Peyer's patch (tissue), 4 donors: Measurements from ENCODE around the gene ABLIM1. TPM values are rescaled to one million over a fixed set of nuclear protein-coding genes. Genes with fewer than 3 reads are reported as not detected.

Experiments used
- DNase-seq, 3 donors: peaks; one replicate each; pipeline ENCODE4 v3.0.0-alpha.2; 2017 to 2019
- H3K27ac ChIP-seq, 4 donors: fragments of 200-600 bp; sonication (generic); one replicate each; pipeline ENCODE4 v1.5.1; 2016 to 2019
- H3K27me3 ChIP-seq, 2 donors: fragments of 200-600 bp; sonication (generic); one replicate each; pipeline ENCODE4 v1.5.1; 2019
- H3K36me3 ChIP-seq, 3 donors: fragments of 200-600 bp; sonication (generic); one replicate each; pipeline ENCODE4 v1.5.1; 2016 to 2019
- H3K4me1 ChIP-seq, 4 donors: fragments of 200-600 bp; sonication (generic); one replicate each; pipeline ENCODE4 v1.5.1; 2016 to 2019
- H3K4me3 ChIP-seq, 4 donors: fragments of 200-600 bp; sonication (generic); 1 replicate in 3 of 4; 2 replicates in 1 of 4; pipeline ENCODE4 v1.5.1; 2016 to 2019; ENCODE audit warnings: mild to moderate bottlenecking in 1 of 4
- H3K9me3 ChIP-seq, 4 donors: fragments of 200-600 bp; sonication (generic); one replicate each; pipeline ENCODE4 v1.5.1; 2016 to 2019; ENCODE audit warnings: mild to moderate bottlenecking in 1 of 4
- CTCF ChIP-seq, 6 experiments: fragments of 450-650 bp in 4 of 6; fragments of 200-600 bp in 2 of 6; sonication (generic) in 1 of 6; IDR thresholded peaks; one replicate each; pipeline ENCODE4 v1.5.1; 2017 to 2019; ENCODE audit warnings: antibody characterized with exemption in 6 of 6, mild to moderate bottlenecking in 3 of 6, moderate library complexity in 1 of 6
- POLR2A ChIP-seq, 2 donors: fragments of 450-650 bp; IDR thresholded peaks; one replicate each; pipeline ENCODE4 v1.5.1; 2017; ENCODE audit warnings: antibody characterized with exemption in 2 of 2, mild to moderate bottlenecking in 2 of 2, moderate library complexity in 2 of 2
- total RNA-seq, 4 donors: library from RNA; depleted of rRNA; stranded (reverse); fragments of >200 nt; gene quantifications; one replicate each; pipeline ENCODE4 v1.1.0, GENCODE V29; 2016

Gene ABLIM1
- total RNA-seq, 4 donors from 2014 or later: 91.6 to 145 (median 121) TPM

GRCh38 chr10:114575417-114576131 is 82.5 kb downstream of the ABLIM1 start:
- TF ChIP-seq POLR2A (IDR thresholded peaks at IDR 0.05) (no peak), CTCF (IDR thresholded peaks at IDR 0.05) (no peak)
- Histone ChIP-seq H3K27me3 (no peaks in the 10 kb centered on the region), H3K9me3 (no peaks in the 10 kb centered on the region), H3K27ac (no peak overlapping the region), H3K4me1 (no peaks in the 10 kb centered on the region), H3K4me3 (no peak overlapping the region), H3K36me3 (no peaks in the 10 kb centered on the region)
- DNase-seq: no peak

- Histone ChIP-seq H3K4me1 (no peaks in the 10 kb centered on the region), H3K27me3 (no peaks in the 10 kb centered on the region), H3K36me3 (peaks cover 0 to 4% (median 0%) of the 10 kb centered on the region in 3 donors), H3K4me3 (no peak overlapping the region), H3K27ac (no peak overlapping the region), H3K9me3 (no peaks in the 10 kb centered on the region)
- DNase-seq: no peak
- TF ChIP-seq POLR2A (IDR thresholded peaks at IDR 0.05): no peak
- TF ChIP-seq CTCF (IDR thresholded peaks at IDR 0.05): no peak
These were observed 84.6 kb downstream of the ABLIM1 start for GRCh38 chr10:114573330-114574045.

GRCh38 chr10:114571316-114571999 is 86.6 kb downstream of the ABLIM1 start:
- Histone ChIP-seq H3K9me3 (no peaks in the 10 kb centered on the region), H3K27me3 (no peaks in the 10 kb centered on the region), H3K4me3 (no peak overlapping the region), H3K36me3 (peaks cover 0 to 4% (median 0%) of the 10 kb centered on the region in 3 donors), H3K4me1 (no peaks in the 10 kb centered on the region), H3K27ac (no peak overlapping the region)
- TF ChIP-seq POLR2A (IDR thresholded peaks at IDR 0.05) (no peak), CTCF (IDR thresholded peaks at IDR 0.05) (no peak)
- DNase-seq: no peak

- Histone ChIP-seq H3K27me3 (no peaks in the 10 kb centered on the region), H3K9me3 (no peaks in the 10 kb centered on the region), H3K4me3 (no peak overlapping the region), H3K36me3 (peaks cover 0 to 4% (median 0%) of the 10 kb centered on the region in 3 donors), H3K4me1 (no peaks in the 10 kb centered on the region), H3K27ac (no peak overlapping the region)
- no peak for DNase-seq
- TF ChIP-seq CTCF (IDR thresholded peaks at IDR 0.05): no peak
- no peak for TF ChIP-seq POLR2A (IDR thresholded peaks at IDR 0.05)
These were observed 92.0 kb downstream of the ABLIM1 start for GRCh38 chr10:114566064-114566463.

GRCh38 chr10:114565066-114565465 is 93.0 kb downstream of the ABLIM1 start:
- no peak for TF ChIP-seq POLR2A (IDR thresholded peaks at IDR 0.05)
- TF ChIP-seq CTCF (IDR thresholded peaks at IDR 0.05): no peak
- H3K9me3 ChIP-seq: no peaks in the 10 kb centered on the region
- no peak overlapping the region for H3K4me3 ChIP-seq

More at GRCh38 chr10:114565066-114565465, 93.0 kb downstream of the ABLIM1 start:
- Histone ChIP-seq H3K27ac (no peak overlapping the region), H3K4me1 (no peaks in the 10 kb centered on the region), H3K27me3 (no peaks in the 10 kb centered on the region), H3K36me3 (peaks cover 0 to 2% (median 0%) of the 10 kb centered on the region in 3 donors)
- DNase-seq: no peak
